CD14-positive monocyte (primary cell): ENCODE measurements around the gene CLBA1. TPM values are rescaled to one million over a fixed set of nuclear protein-coding genes. Genes with fewer than 3 reads are reported as not detected.

ENCODE experiments used
- DNase-seq, 3 donors: peaks; one replicate each; pipeline ENCODE4 v3.0.0-alpha.2; 2011 to 2022
- H2AFZ ChIP-seq: 2 replicates; pipeline ENCODE4 v1.6.0; 2012; ENCODE audit warnings: mild to moderate bottlenecking, low read depth, low read length, inconsistent platforms; ENCODE audit not compliant: insufficient read depth, poor library complexity, severe bottlenecking
- H3K27ac ChIP-seq, 2 donors: 1 replicate in 1 of 2; 2 replicates in 1 of 2; pipeline ENCODE4 v1.5.1; 2012 to 2013; ENCODE audit warnings: low read length in 2 of 2, control low read depth in 1 of 2, inconsistent platforms in 1 of 2, low read depth in 1 of 2, mild to moderate bottlenecking in 1 of 2
- H3K27me3 ChIP-seq, 2 donors: one replicate each; pipeline versions ENCODE4 v1.6.0 to v1.6.1; 2011 to 2013; ENCODE audit warnings: low read length in 2 of 2; ENCODE audit not compliant: control insufficient read depth in 2 of 2, insufficient read depth in 2 of 2
- H3K36me3 ChIP-seq, 2 donors: replicated peaks in 1 of 2; 1 replicate in 1 of 2; 2 replicates in 1 of 2; pipeline versions ENCODE4 v1.5.1 to v1.6.1; 2012 to 2013; ENCODE audit warnings: low read length in 2 of 2, control low read depth in 1 of 2, inconsistent platforms in 1 of 2, mild to moderate bottlenecking in 1 of 2; ENCODE audit not compliant: insufficient read depth in 2 of 2, control insufficient read depth in 1 of 2
- H3K4me1 ChIP-seq, 2 donors: 1 replicate in 1 of 2; 2 replicates in 1 of 2; pipeline versions ENCODE4 v1.5.1 to v1.6.1; 2012 to 2013; ENCODE audit warnings: low read length in 2 of 2, control low read depth in 1 of 2, inconsistent platforms in 1 of 2, mild to moderate bottlenecking in 1 of 2, moderate library complexity in 1 of 2; ENCODE audit not compliant: insufficient read depth in 2 of 2, control insufficient read depth in 1 of 2
- H3K4me2 ChIP-seq: replicated peaks from 2 replicates; pipeline ENCODE3; 2012; ENCODE audit warnings: low read length, moderate library complexity, mild to moderate bottlenecking; ENCODE audit not compliant: poor library complexity, severe bottlenecking; ENCODE audit errors: extremely low read depth
- H3K4me3 ChIP-seq, 3 experiments: fragments of 200-600 bp in 1 of 3; sonication (generic) in 1 of 3; replicated peaks in 1 of 3; 1 replicate in 2 of 3; 2 replicates in 1 of 3; pipeline ENCODE4 v1.5.1; 2011 to 2013; ENCODE audit warnings: low read length in 3 of 3, mild to moderate bottlenecking in 3 of 3, control low read depth in 2 of 3, low read depth in 2 of 3, inconsistent platforms in 1 of 3, moderate library complexity in 1 of 3
- H3K79me2 ChIP-seq: 2 replicates; pipeline ENCODE4 v1.6.0; 2012; ENCODE audit warnings: mild to moderate bottlenecking, control low read depth, inconsistent platforms, low read length, moderate library complexity; ENCODE audit not compliant: insufficient read depth
- H3K9ac ChIP-seq: 2 replicates; pipeline ENCODE4 v1.6.0; 2017; ENCODE audit warnings: low read length, mild to moderate bottlenecking; ENCODE audit not compliant: insufficient read depth, poor library complexity, severe bottlenecking
- H3K9me3 ChIP-seq, 2 donors: replicated peaks in 1 of 2; 1 replicate in 1 of 2; 2 replicates in 1 of 2; pipeline versions ENCODE4 v1.5.1 to v1.6.1; 2012 to 2013; ENCODE audit warnings: low read length in 2 of 2, control low read depth in 1 of 2; ENCODE audit not compliant: control insufficient read depth in 1 of 2, insufficient read depth in 1 of 2
- H4K20me1 ChIP-seq: 2 replicates; pipeline ENCODE4 v1.6.0; 2012; ENCODE audit warnings: mild to moderate bottlenecking, low read length, control low read depth, moderate library complexity; ENCODE audit not compliant: insufficient read depth
- H3K27ac Mint-ChIP-seq, 7 donors: one replicate each; pipeline ENCODE4 v1.8.0; 2020; ENCODE audit warnings: mild to moderate bottlenecking in 7 of 7, mixed read lengths in 7 of 7, moderate library complexity in 6 of 7, inconsistent platforms in 2 of 7
- H3K27me3 Mint-ChIP-seq, 3 donors: one replicate each; pipeline ENCODE4 v1.8.0; 2021 to 2022; ENCODE audit warnings: low read depth in 3 of 3, mild to moderate bottlenecking in 3 of 3, mixed read lengths in 3 of 3, moderate library complexity in 3 of 3, inconsistent platforms in 1 of 3
- H3K36me3 Mint-ChIP-seq, 2 donors: one replicate each; pipeline ENCODE4 v1.8.0; 2020; ENCODE audit warnings: mixed read lengths in 2 of 2, inconsistent platforms in 1 of 2, mild to moderate bottlenecking in 1 of 2
- H3K4me1 Mint-ChIP-seq: one replicate; pipeline ENCODE4 v1.8.0; 2020; ENCODE audit warnings: mild to moderate bottlenecking, mixed read lengths
- H3K4me3 Mint-ChIP-seq, 2 donors: one replicate each; pipeline ENCODE4 v1.8.0; 2020; ENCODE audit warnings: mild to moderate bottlenecking in 2 of 2, mixed read lengths in 2 of 2, moderate library complexity in 1 of 2
- H3K9me3 Mint-ChIP-seq, 7 donors: one replicate each; pipeline ENCODE4 v1.8.0; 2020 to 2022; ENCODE audit warnings: mixed read lengths in 7 of 7, mild to moderate bottlenecking in 6 of 7, moderate library complexity in 6 of 7, inconsistent platforms in 2 of 7
- CTCF ChIP-seq: fragments of 200-600 bp; IDR thresholded peaks from one replicate; pipeline ENCODE4 v1.8.0; 2022; ENCODE audit warnings: antibody characterized with exemption, mild to moderate bottlenecking
- WGBS: methylation state at CpG from one replicate; pipeline ENCODE4 v1.1.5; 2013; ENCODE audit warnings: missing lambda C conversion rate; ENCODE audit not compliant: insufficient coverage; 5-methylcytosine and 5-hydroxymethylcytosine counted together
- intact Hi-C, 2 donors: fragments of 100-400 bp; cut with micrococcal nuclease; formaldehyde crosslinking; loops; one replicate each; pipeline versions ENCODE4 v1.15.0 to v1.15.1; 2023
- polyA plus RNA-seq, 3 donors: library from polyadenylated mRNA; depleted of rRNA in 1 of 3; unstranded in 2 of 3; stranded (reverse) in 1 of 3; fragments of 300-500 nt in 2 of 3; fragments of >200 nt in 1 of 3; fragmentation: Illumina TruSeq in 2 of 3; gene quantifications; 1 replicate in 2 of 3; 2 replicates in 1 of 3; pipeline ENCODE4 v1.2.3, GENCODE V29; 2012 to 2021

Gene CLBA1
- polyA plus RNA-seq, 3 donors: 0.62 to 0.76 (median 0.63) TPM

- no peaks in the 10 kb centered on the region for H4K20me1 ChIP-seq
- H3K4me3 ChIP-seq: no peak overlapping the region
- peaks cover 0 to 4% (median 3%) of the 10 kb centered on the region in 7 donors for H3K9me3 Mint-ChIP-seq
- H3K4me1 Mint-ChIP-seq: peaks cover 7% of the 10 kb centered on the region
- no peak for DNase-seq
- no peaks in the 10 kb centered on the region for H3K9me3 ChIP-seq
- 98% methylated on average over 24 of the region's 34 CpGs for WGBS
- H3K27ac Mint-ChIP-seq: no peak overlapping the region
- H3K4me2 ChIP-seq: no peak overlapping the region
- peaks cover 5 to 11% of the 10 kb centered on the region in 2 donors for H3K4me1 ChIP-seq
- H3K36me3 Mint-ChIP-seq: no peaks in the 10 kb centered on the region
- H3K27ac ChIP-seq: no peak overlapping the region
- no peaks in the 10 kb centered on the region for H3K79me2 ChIP-seq
- H3K36me3 ChIP-seq: no peaks in the 10 kb centered on the region
- H3K27me3 ChIP-seq: no peaks in the 10 kb centered on the region
- peaks cover 0 to 6% (median 3%) of the 10 kb centered on the region in 3 donors for H3K27me3 Mint-ChIP-seq
- no peak overlapping the region for H2AFZ ChIP-seq
- intact Hi-C loops: no loop called here
- no peak overlapping the region for H3K9ac ChIP-seq
- no peak for TF ChIP-seq CTCF
- peak overlapping the region in 1 of 2 donors; percentile 67 for H3K4me3 Mint-ChIP-seq
Observed at GRCh38 chr14:104991896-104992230, 6.3 kb downstream of the CLBA1 start.

GRCh38 chr14:104992501-104992900 lies 6.9 kb downstream of the CLBA1 start:
- H3K4me3 ChIP-seq: no peak overlapping the region
- no peaks in the 10 kb centered on the region for H3K27me3 ChIP-seq
- no peak for TF ChIP-seq CTCF
- Mint-ChIP-seq H3K4me1 (peaks cover 2% of the 10 kb centered on the region), H3K36me3 (no peaks in the 10 kb centered on the region), H3K27ac (no peak overlapping the region), H3K4me3 (no peak overlapping the region), H3K9me3 (peaks cover 0 to 4% (median 3%) of the 10 kb centered on the region in 7 donors), H3K27me3 (peaks cover 0 to 6% (median 3%) of the 10 kb centered on the region in 3 donors)
- no peaks in the 10 kb centered on the region for H3K79me2 ChIP-seq
- peaks cover 0 to 5% of the 10 kb centered on the region in 2 donors for H3K4me1 ChIP-seq
- no peak for DNase-seq
- 95% methylated on average over 11 of the region's 11 CpGs for WGBS
- H3K9ac ChIP-seq: no peak overlapping the region
- H4K20me1 ChIP-seq: no peaks in the 10 kb centered on the region
- H2AFZ ChIP-seq: no peak overlapping the region
- no peaks in the 10 kb centered on the region for H3K9me3 ChIP-seq
- intact Hi-C loops: no loop called here
- no peaks in the 10 kb centered on the region for H3K36me3 ChIP-seq
- no peak overlapping the region for H3K27ac ChIP-seq
- H3K4me2 ChIP-seq: no peak overlapping the region
